ENCODE data around the gene MACROD2. TPM values are rescaled to one million over a fixed set of nuclear protein-coding genes. Genes with fewer than 3 reads are reported as not detected.

The MACROD2 gene
- total RNA-seq, 4 donors from 2014 or later = 4.6 to 33.0 (median 8.3) TPM

DNA sequence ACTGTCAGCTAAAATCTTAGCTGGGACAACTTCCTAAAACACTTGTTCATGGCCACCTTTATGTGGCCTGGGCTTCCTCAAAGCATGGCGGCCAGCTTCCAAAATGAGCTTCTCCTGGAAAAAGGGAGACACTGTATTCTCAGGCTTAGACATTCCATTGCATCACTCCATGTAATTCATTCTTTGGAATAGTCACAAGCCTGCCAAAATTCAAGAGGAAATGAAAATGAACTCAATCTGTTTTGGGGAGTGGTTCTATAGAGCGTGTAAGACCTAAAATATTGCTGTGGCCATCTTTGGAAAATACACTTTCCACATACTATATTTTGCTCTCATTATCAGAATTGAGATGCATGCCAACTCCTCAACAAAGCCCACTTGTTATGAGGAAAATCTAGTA, 1890.9 kb downstream of the MACROD2 start:
- no peak for TF ChIP-seq POLR2AphosphoS5 (IDR thresholded peaks at IDR 0.05)
- TF ChIP-seq, protein P1, sequence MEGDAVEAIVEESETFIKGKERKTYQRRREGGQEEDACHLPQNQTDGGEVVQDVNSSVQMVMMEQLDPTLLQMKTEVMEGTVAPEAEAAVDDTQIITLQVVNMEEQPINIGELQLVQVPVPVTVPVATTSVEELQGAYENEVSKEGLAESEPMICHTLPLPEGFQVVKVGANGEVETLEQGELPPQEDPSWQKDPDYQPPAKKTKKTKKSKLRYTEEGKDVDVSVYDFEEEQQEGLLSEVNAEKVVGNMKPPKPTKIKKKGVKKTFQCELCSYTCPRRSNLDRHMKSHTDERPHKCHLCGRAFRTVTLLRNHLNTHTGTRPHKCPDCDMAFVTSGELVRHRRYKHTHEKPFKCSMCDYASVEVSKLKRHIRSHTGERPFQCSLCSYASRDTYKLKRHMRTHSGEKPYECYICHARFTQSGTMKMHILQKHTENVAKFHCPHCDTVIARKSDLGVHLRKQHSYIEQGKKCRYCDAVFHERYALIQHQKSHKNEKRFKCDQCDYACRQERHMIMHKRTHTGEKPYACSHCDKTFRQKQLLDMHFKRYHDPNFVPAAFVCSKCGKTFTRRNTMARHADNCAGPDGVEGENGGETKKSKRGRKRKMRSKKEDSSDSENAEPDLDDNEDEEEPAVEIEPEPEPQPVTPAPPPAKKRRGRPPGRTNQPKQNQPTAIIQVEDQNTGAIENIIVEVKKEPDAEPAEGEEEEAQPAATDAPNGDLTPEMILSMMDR (IDR thresholded peaks at IDR 0.05) = no peak
- TF ChIP-seq EP300 (IDR thresholded peaks at IDR 0.05; ENCODE audit: low read depth) = no peak
- TF ChIP-seq POLR2A (IDR thresholded peaks at IDR 0.05) = no peak
- no peaks in the 10 kb centered on the region for H3K4me1 ChIP-seq
- H3K27me3 ChIP-seq = no peaks in the 10 kb centered on the region
- peaks cover 0 to 2% of the 10 kb centered on the region in 2 donors for H3K9me3 ChIP-seq
- H3K27ac ChIP-seq = no peak overlapping the region
- H3K4me3 ChIP-seq = no peak overlapping the region
- 84 to 85% methylated on average over 2 of the region's 2 CpGs for WGBS, 2 donors (ENCODE audit: low coverage in 1 of 2)
- no peaks in the 10 kb centered on the region for H3K36me3 ChIP-seq
- intact Hi-C loops (cut with DNase I; ENCODE audit: low total_unique reads) = loop anchor here (5.0 kb wide), 1 partner anchor 854 kb away; no protein-coding TSS in a partner anchor
- DNase-seq = no peak
- in situ Hi-C loops (cut with MboI; ENCODE audit: low pct_ligation_motif_present in 1 of 4, low pct_unique_long_range_greater_than_20kb in 1 of 4, low sequenced_read_pairs in 3 of 4) = no loop called here

DNA sequence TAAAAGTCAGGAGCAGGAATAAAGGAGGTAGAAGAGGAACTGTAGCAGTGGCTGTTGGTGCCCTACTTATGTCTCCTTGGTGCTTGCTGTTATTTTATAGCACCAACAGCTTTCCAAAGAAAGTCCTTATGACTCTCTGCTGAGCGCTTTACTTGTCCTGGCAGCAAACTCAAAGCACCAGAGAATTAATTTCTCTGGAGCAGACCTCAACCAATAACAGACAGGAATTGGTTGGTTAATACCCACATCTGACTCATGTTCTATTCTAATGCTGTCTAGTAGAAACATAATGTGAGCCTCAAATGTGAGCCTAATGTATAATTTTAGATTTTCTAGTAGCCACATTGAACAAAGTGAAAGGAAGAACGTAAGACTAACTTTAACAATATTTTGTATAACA, 1892.1 kb downstream of the MACROD2 start:
- in situ Hi-C loops (cut with MboI; ENCODE audit: low pct_ligation_motif_present in 1 of 4, low pct_unique_long_range_greater_than_20kb in 1 of 4, low sequenced_read_pairs in 3 of 4) = no loop called here
- no peaks in the 10 kb centered on the region for H3K36me3 ChIP-seq
- intact Hi-C loops (cut with DNase I; ENCODE audit: low total_unique reads) = loop anchor here (5.0 kb wide), 1 partner anchor 855 kb away; no protein-coding TSS in a partner anchor

DNA sequence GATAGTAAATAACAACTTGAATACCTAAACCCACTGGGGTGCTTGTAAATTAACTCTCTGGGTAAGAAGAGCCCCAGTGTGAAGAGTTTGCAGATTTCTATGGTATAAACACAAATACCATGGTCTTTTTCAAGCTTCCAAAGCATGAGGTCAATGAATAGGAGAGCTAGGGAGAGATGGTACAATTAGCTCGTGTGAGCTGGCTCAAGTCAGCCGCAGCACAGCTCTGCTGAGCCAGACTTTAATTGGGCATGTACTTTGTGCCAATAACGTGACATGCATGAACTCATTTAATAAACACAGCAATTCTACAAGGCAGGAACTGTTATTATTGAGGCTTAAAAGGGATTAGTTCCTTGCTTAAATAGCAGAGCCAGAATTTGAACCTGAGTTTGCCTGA, 1893.7 kb downstream of the MACROD2 start:
- in situ Hi-C loops (cut with MboI; ENCODE audit: low pct_ligation_motif_present in 1 of 4, low pct_unique_long_range_greater_than_20kb in 1 of 4, low sequenced_read_pairs in 3 of 4) = no loop called here
- intact Hi-C loops (cut with DNase I; ENCODE audit: low total_unique reads) = loop anchor here (5.0 kb wide), 1 partner anchor 857 kb away; no protein-coding TSS in a partner anchor
- no peaks in the 10 kb centered on the region for H3K9me3 ChIP-seq
- no peak for DNase-seq
- no peak overlapping the region for H3K27ac ChIP-seq
- WGBS, 2 donors (ENCODE audit: low coverage in 1 of 2) = 21 to 43% methylated on average over 2 to 3 of the region's 3 CpGs
- H3K27me3 ChIP-seq = no peaks in the 10 kb centered on the region
- no peaks in the 10 kb centered on the region for H3K36me3 ChIP-seq
- no peaks in the 10 kb centered on the region for H3K4me1 ChIP-seq
- TF ChIP-seq, protein P1 (IDR thresholded peaks at IDR 0.05) = no peak
- TF ChIP-seq EP300 (IDR thresholded peaks at IDR 0.05; ENCODE audit: low read depth) (no peak), POLR2AphosphoS5 (IDR thresholded peaks at IDR 0.05) (no peak), POLR2A (IDR thresholded peaks at IDR 0.05) (no peak)
- no peak overlapping the region for H3K4me3 ChIP-seq

More for the DNA sequence above, 1892.1 kb downstream of the MACROD2 start:
- Histone ChIP-seq H3K4me1 (no peaks in the 10 kb centered on the region), H3K27me3 (no peaks in the 10 kb centered on the region), H3K4me3 (no peak overlapping the region), H3K9me3 (no peaks in the 10 kb centered on the region), H3K27ac (no peak overlapping the region)
- no peak for TF ChIP-seq EP300 (IDR thresholded peaks at IDR 0.05; ENCODE audit: low read depth)
- TF ChIP-seq, protein P1 (IDR thresholded peaks at IDR 0.05) = no peak
- TF ChIP-seq POLR2AphosphoS5 (IDR thresholded peaks at IDR 0.05) = no peak
- no peak for TF ChIP-seq POLR2A (IDR thresholded peaks at IDR 0.05)
- WGBS, 2 donors (ENCODE audit: low coverage in 1 of 2) = 65 to 97% methylated on average over 1 to 2 of the region's 2 CpGs
- DNase-seq = no peak

DNA sequence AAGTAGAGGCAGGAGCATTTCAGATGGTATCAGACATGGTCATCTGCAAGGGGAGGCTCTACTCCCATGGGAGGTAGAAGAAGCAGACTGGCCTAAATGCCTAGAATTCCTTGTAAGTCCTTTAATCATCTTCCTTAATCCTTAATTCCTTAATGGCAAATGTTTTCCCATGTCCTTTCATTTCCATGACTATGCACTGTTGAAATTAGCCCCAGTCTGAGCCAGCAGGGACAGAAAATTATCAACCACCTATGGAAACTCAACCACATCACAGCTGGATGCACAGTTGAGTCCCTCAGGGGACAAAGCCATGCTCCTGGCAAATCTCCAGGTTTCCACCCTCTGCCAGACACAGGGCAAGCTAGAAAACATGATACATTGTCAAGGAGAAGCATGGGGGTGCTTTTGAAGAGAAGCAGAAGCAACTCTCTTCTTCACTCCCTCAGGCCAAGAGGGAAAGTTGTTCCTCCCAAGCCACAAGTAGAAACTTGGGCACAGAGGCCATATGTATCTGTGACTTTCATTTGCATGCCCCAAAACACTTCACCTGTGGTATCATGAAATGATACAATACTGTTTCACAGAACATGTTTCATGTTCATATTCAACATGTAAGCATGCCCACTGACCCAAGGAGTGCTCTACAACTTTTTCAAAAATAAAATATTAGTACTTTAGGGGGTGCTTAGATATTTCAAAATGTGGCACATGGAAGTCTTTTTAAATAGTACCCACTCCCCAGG, 1894.4 kb downstream of the MACROD2 start:
- DNase-seq = no peak
- in situ Hi-C loops (cut with MboI; ENCODE audit: low pct_ligation_motif_present in 1 of 4, low pct_unique_long_range_greater_than_20kb in 1 of 4, low sequenced_read_pairs in 3 of 4) (no loop called here), intact Hi-C loops (cut with DNase I; ENCODE audit: low total_unique reads) (loop anchor here (5.0 kb wide), 1 partner anchor 857 kb away; no protein-coding TSS in a partner anchor)
- no peaks in the 10 kb centered on the region for H3K9me3 ChIP-seq
- no peak overlapping the region for H3K4me3 ChIP-seq
- no peaks in the 10 kb centered on the region for H3K4me1 ChIP-seq
- H3K27ac ChIP-seq = no peak overlapping the region
- no peaks in the 10 kb centered on the region for H3K27me3 ChIP-seq
- H3K36me3 ChIP-seq = no peaks in the 10 kb centered on the region
- no peak for TF ChIP-seq POLR2AphosphoS5 (IDR thresholded peaks at IDR 0.05)
- TF ChIP-seq EP300 (IDR thresholded peaks at IDR 0.05; ENCODE audit: low read depth) = no peak
- TF ChIP-seq POLR2A (IDR thresholded peaks at IDR 0.05) = no peak
